SK-N-SH treated with all-trans-retinoic acid at 6 μM for 48 hours (cell line): Measurements from ENCODE around the gene IL3RA.

Experiments used
- CSDC2 ChIP-seq: fragments of 250-450 bp; sonication (Bioruptor Pico); IDR thresholded peaks from 2 replicates; pipeline ENCODE4 v1.5.0; 2020; ENCODE audit warnings: mild to moderate bottlenecking, moderate library complexity
- ISL1 ChIP-seq: fragments of 250-450 bp; sonication (Bioruptor Pico); IDR thresholded peaks from 2 replicates; pipeline ENCODE4 v2.1.2; 2022; ENCODE audit warnings: mild to moderate bottlenecking, moderate library complexity
- PATZ1 ChIP-seq: fragments of 250-450 bp; sonication (Bioruptor Pico); IDR thresholded peaks from 2 replicates; pipeline ENCODE4 v1.8.0; 2020; ENCODE audit warnings: mild to moderate bottlenecking, moderate library complexity, borderline replicate concordance
- SNAI2 ChIP-seq: fragments of 250-450 bp; sonication (Bioruptor Pico); IDR thresholded peaks from 2 replicates; pipeline ENCODE4 v1.5.0; 2020; ENCODE audit warnings: mild to moderate bottlenecking, moderate library complexity
- TCF4 ChIP-seq: fragments of 250-450 bp; sonication (Bioruptor Pico); IDR thresholded peaks from 2 replicates; pipeline ENCODE4 v1.8.0; 2021; ENCODE audit warnings: mild to moderate bottlenecking, moderate library complexity, borderline replicate concordance
- ZC3H10 ChIP-seq: fragments of 250-450 bp; sonication (Bioruptor Pico); IDR thresholded peaks from 2 replicates; pipeline ENCODE4 v1.5.1; 2021; ENCODE audit warnings: mild to moderate bottlenecking, moderate library complexity
- ZFP3 ChIP-seq: fragments of 250-450 bp; sonication (Bioruptor Pico); IDR thresholded peaks from 2 replicates; pipeline ENCODE4 v1.5.0; 2020; ENCODE audit warnings: mild to moderate bottlenecking, moderate library complexity
- ZNF565 ChIP-seq: fragments of 450-650 bp; formaldehyde crosslinking; conservative IDR thresholded peaks from 2 replicates; pipeline ENCODE4 v1.5.0; 2020; ENCODE audit warnings: low read depth, mild to moderate bottlenecking, moderate library complexity
- TF ChIP-seq, protein P1 (sequence below): fragments of 250-450 bp; sonication (Bioruptor Pico); IDR thresholded peaks from 2 replicates; pipeline ENCODE4 v1.5.1; 2020; ENCODE audit warnings: low read depth, mild to moderate bottlenecking, moderate library complexity
- TF ChIP-seq, protein P2 (sequence below): fragments of 250-450 bp; sonication (Bioruptor Pico); IDR thresholded peaks from 2 replicates; pipeline ENCODE4 v1.5.0; 2020; ENCODE audit warnings: mild to moderate bottlenecking, moderate library complexity

DNA sequence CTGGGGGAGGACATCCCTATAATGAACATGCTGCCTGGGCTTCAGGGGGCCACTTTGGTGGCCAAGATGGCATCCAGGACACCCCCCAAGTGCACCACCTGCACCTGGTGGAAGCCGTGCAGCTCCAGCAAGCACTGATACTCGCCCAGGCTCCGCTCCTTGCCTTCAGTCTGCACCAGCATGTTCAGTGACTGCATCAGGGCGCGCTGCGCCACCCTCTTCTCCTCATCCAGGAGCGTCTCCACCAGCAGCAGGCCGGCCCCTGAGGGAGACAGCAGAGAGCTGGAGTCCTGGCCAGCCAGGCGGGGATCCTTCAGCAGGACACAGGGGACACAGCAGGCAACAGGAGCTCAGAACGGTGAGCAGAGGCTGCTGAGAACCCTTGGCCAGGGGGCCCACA, 66.6 kb downstream of the IL3RA start:
- TF ChIP-seq ISL1 (CRISPR knock-in tag) (no peak), ZC3H10 (CRISPR knock-in tag) (no peak), ZFP3 (no peak), PATZ1 (CRISPR knock-in tag) (no peak), TCF4 (CRISPR knock-in tag) (no peak), ZNF565 (CRISPR knock-in tag) (no peak), CSDC2 (CRISPR knock-in tag) (no peak), SNAI2 (no peak)
- TF ChIP-seq, protein P1, sequence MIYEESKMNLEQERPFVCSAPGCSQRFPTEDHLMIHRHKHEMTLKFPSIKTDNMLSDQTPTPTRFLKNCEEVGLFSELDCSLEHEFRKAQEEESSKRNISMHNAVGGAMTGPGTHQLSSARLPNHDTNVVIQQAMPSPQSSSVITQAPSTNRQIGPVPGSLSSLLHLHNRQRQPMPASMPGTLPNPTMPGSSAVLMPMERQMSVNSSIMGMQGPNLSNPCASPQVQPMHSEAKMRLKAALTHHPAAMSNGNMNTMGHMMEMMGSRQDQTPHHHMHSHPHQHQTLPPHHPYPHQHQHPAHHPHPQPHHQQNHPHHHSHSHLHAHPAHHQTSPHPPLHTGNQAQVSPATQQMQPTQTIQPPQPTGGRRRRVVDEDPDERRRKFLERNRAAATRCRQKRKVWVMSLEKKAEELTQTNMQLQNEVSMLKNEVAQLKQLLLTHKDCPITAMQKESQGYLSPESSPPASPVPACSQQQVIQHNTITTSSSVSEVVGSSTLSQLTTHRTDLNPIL = no peak
- TF ChIP-seq, protein P2, sequence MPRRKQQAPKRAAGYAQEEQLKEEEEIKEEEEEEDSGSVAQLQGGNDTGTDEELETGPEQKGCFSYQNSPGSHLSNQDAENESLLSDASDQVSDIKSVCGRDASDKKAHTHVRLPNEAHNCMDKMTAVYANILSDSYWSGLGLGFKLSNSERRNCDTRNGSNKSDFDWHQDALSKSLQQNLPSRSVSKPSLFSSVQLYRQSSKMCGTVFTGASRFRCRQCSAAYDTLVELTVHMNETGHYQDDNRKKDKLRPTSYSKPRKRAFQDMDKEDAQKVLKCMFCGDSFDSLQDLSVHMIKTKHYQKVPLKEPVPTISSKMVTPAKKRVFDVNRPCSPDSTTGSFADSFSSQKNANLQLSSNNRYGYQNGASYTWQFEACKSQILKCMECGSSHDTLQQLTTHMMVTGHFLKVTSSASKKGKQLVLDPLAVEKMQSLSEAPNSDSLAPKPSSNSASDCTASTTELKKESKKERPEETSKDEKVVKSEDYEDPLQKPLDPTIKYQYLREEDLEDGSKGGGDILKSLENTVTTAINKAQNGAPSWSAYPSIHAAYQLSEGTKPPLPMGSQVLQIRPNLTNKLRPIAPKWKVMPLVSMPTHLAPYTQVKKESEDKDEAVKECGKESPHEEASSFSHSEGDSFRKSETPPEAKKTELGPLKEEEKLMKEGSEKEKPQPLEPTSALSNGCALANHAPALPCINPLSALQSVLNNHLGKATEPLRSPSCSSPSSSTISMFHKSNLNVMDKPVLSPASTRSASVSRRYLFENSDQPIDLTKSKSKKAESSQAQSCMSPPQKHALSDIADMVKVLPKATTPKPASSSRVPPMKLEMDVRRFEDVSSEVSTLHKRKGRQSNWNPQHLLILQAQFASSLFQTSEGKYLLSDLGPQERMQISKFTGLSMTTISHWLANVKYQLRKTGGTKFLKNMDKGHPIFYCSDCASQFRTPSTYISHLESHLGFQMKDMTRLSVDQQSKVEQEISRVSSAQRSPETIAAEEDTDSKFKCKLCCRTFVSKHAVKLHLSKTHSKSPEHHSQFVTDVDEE = no peak
